Muscle layer of colon (tissue), 2 donors: Measurements from ENCODE around the gene STRN.
"Not testable (repeated sequence)": the region's sequence is repeated elsewhere in the genome, so short reads cannot be mapped to it uniquely, and the experiment has no call there.

ENCODE experiments used
- H3K27ac ChIP-seq: one replicate; pipeline ENCODE4 v1.7.0; 2013; ENCODE audit warnings: low read depth, mild to moderate bottlenecking, low read length, moderate library complexity
- H3K27me3 ChIP-seq, 2 donors: one replicate each; pipeline ENCODE4 v1.7.0; 2013; ENCODE audit warnings: low read length in 2 of 2, mild to moderate bottlenecking in 2 of 2; ENCODE audit not compliant: insufficient read depth in 2 of 2, control insufficient read depth in 1 of 2
- H3K36me3 ChIP-seq: one replicate; pipeline ENCODE4 v1.7.0; 2013; ENCODE audit warnings: mild to moderate bottlenecking, low read length; ENCODE audit not compliant: insufficient read depth
- H3K4me1 ChIP-seq: one replicate; pipeline ENCODE4 v1.7.0; 2013; ENCODE audit warnings: mild to moderate bottlenecking, low read length; ENCODE audit not compliant: insufficient read depth
- H3K4me3 ChIP-seq, 2 donors: one replicate each; pipeline ENCODE4 v1.7.0; 2013; ENCODE audit warnings: low read length in 2 of 2, low read depth in 1 of 2, mild to moderate bottlenecking in 1 of 2, moderate library complexity in 1 of 2
- H3K9ac ChIP-seq: one replicate; pipeline ENCODE4 v1.7.0; 2013; ENCODE audit warnings: low read length
- H3K9me3 ChIP-seq: one replicate; pipeline ENCODE4 v1.7.0; 2013; ENCODE audit warnings: mild to moderate bottlenecking, low read length
- donor health status: abdominal sarcoma.
- donor health status: Adenocarcinoma of cecum.

The STRN gene

DNA sequence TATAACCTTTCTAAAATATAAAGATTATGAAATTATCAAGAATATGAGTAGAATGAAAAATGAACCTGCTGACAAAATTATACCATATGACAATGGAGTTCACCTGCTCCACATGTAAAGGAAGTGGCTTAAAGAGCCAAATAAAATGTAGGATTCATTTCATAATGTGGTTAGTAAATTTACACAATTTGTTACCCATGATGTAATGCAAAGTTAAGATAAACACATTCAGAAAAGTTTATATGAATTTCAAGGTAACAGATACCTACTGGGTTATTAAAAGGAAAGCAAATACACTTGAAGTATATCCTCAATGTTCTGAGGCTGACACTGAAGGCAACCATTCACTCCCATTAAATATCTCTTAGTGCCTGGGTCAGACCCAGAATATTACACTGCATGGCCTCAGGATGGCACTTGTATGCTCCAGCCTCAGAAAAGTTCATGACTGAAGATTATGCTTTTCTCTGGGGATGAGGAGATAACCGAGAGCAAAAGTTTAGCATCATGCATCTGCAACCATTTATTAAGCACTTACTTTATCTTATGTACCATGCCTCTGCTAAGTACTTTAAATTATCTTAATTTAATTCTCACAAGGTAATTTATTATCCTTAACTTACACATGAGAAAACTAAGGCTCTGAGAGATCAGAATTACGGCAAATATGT is 6.2 kb downstream of the STRN start:
- Histone ChIP-seq H3K27ac (no peak overlapping the region), H3K4me3 (no peak overlapping the region), H3K9me3 (no peaks in the 10 kb centered on the region), H3K4me1 (peaks cover 12% of the 10 kb centered on the region), H3K27me3 (no peaks in the 10 kb centered on the region), H3K9ac (no peak overlapping the region), H3K36me3 (no peaks in the 10 kb centered on the region)

DNA sequence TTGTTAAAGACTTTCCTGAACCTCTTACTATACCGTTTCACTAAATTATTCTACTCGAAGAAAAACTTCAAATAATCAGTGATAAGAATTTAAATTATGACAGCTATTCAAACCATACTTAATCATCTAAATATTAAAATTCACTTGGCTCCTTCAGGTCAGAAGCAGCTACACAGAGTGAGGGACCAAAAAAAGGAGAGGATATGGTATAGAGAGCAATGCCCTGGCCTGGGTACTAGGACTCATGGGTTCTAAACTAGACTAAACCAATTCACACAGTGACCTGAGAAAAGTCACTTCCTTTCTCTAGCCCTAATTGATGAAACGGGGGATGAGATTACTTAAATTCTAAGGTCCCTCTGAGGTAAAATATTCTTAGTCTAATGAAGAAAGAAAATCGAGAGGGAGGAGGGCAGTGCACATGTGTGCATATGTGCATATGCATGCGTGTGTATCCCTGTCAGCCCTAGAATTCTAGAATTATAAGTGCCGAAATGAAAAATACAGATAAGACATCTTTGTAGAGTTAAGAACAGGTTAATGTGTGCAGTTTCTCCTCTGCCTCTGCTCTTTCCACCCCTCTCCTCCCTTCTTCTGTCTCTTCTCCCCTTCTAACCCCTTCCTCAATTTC is 11.2 kb downstream of the STRN start:
- Histone ChIP-seq H3K36me3 (no peaks in the 10 kb centered on the region), H3K27me3 (no peaks in the 10 kb centered on the region), H3K27ac (no peak overlapping the region), H3K9me3 (no peaks in the 10 kb centered on the region), H3K4me1 (no peaks in the 10 kb centered on the region), H3K9ac (no peak overlapping the region), H3K4me3 (no peak overlapping the region)

DNA sequence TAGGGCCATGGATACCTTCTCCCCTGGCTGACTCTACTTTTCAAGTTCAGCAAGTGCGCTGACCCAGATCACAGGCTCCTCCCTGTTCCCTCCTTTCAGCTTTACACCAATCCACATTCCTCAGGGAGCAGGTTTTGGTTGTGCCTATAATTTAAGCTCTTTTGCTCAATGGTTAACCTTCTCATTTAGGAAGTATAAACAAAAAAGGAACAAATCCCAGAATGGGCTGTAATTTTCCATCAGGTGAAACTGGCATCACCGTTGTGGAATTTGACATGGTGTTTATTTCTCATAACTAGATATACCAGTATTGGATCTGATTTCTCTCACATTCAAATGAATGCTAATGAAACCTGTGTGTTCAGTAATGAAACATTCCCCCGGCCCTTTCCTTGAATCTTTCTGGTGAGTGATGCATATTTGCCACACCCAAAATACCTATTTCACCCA is 13.6 kb downstream of the STRN start:
- no peak overlapping the region for H3K9ac ChIP-seq
- H3K4me1 ChIP-seq, result no peaks in the 10 kb centered on the region
- no peaks in the 10 kb centered on the region for H3K9me3 ChIP-seq
- no peaks in the 10 kb centered on the region for H3K27me3 ChIP-seq
- no peaks in the 10 kb centered on the region for H3K36me3 ChIP-seq
- no peak overlapping the region for H3K4me3 ChIP-seq
- H3K27ac ChIP-seq, result no peak overlapping the region

DNA sequence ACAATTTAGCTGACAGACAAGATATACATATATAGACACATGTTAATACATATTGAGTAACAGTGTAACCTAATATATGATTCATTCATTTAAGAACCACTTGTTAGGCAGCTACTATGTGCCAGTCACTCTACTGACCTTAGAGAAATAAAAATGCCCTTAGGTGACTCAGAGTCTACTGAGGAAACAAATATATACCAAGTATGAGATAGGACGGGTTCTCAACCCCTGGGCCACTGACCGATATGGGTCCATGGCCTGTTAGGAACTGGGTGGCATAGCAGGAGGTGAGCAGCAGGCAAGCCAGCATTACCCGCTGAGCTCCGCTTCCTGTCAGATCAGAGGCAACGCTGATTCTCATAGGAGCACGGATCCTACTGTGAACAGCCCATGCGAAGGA is 14.8 kb downstream of the STRN start:
- H3K4me1 ChIP-seq, result no peaks in the 10 kb centered on the region
- no peaks in the 10 kb centered on the region for H3K27me3 ChIP-seq
- H3K9me3 ChIP-seq, result no peaks in the 10 kb centered on the region
- H3K4me3 ChIP-seq, result no peak overlapping the region
- H3K9ac ChIP-seq, result no peak overlapping the region
- no peak overlapping the region for H3K27ac ChIP-seq
- no peaks in the 10 kb centered on the region for H3K36me3 ChIP-seq

DNA sequence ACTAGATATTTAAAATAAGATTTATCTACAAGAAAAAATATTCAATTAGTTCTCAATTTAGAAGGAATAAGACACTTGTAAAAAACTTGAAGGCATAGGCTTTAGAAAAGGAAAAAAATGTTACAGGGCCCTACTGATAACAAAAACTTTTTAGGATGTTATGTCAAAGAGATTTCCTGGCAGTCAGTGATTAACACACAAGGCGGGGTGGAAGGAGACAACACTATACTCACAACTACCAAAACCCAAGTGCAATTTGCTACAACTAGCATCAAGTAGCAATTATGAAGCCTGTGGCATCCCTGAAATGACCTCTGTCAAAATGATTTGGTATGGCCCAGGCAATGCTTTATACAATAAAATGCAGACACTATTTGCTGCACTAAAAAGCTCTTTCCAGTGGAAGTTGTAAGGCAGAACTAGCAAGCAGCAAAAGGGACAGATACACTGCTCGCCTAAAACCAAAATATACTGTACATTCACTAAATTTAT is 15.3 kb downstream of the STRN start:
- H3K9ac ChIP-seq, result no peak overlapping the region
- no peaks in the 10 kb centered on the region for H3K36me3 ChIP-seq
- H3K4me1 ChIP-seq, result no peaks in the 10 kb centered on the region
- no peak overlapping the region for H3K27ac ChIP-seq
- H3K27me3 ChIP-seq, result no peaks in the 10 kb centered on the region
- no peak overlapping the region for H3K4me3 ChIP-seq
- no peaks in the 10 kb centered on the region for H3K9me3 ChIP-seq

DNA sequence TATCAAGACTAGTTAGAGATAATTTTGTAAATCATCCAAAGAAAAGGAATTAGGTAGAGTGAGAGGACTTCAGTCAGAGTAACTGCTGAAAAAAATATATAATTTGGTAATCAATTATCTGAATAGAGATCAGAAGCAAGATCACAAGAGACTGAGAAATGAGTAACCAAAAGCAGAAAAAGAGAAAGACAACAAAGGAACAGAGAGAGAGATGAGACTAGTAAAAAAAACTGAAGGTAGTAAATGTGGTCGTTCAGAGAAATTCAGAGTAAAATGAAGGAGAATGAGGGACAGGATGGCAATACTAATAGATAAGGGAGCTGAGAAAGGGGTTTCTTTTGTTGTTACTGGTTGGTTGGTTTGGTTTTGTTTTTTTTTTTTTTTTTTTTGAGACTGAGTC is 16.5 kb downstream of the STRN start:
- Histone ChIP-seq H3K9me3 (no peaks in the 10 kb centered on the region), H3K27ac (no peak overlapping the region), H3K27me3 (no peaks in the 10 kb centered on the region), H3K36me3 (no peaks in the 10 kb centered on the region), H3K9ac (no peak overlapping the region), H3K4me3 (no peak overlapping the region), H3K4me1 (no peaks in the 10 kb centered on the region)

DNA sequence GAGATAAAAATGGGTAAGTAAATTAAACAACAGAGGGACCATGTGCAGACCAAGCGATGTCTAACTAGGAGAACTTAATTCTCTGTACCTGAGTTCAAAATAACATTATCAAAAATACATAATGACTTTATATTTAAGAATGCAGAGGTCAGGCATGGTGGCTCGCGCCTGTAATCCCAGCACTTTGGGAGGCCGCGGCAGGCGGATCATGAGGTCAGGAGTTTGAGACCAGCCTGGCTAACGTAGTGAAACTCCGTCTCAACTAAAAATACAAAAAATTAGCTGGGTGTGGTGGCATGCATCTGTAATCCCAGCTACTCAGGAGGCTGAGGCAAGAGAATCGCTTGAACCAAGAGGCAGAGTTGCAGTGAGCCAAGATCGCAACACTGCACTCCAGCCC is 21.1 kb downstream of the STRN start:
- not testable (repeated sequence) for H3K27me3 ChIP-seq, H3K9ac ChIP-seq, H3K4me1 ChIP-seq, H3K27ac ChIP-seq, H3K4me3 ChIP-seq, H3K36me3 ChIP-seq, H3K9me3 ChIP-seq

DNA sequence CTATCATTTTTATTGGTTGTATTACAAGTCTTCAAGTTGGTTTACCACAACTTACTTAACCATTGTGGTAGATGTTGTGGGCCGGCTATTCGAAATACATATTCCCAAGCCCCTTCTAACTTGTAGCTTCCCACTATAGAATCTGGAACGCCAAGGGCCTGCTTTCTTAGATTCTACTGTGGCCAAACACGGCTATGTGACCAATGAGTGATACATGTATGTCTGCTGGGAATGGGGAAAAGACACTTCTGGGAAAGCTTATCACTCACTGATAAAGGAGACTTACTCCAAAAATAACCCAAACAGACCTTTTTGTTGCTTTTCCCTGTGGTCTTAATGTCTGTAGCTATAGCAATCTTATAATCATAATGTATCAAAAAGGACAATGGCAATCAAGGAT is 24.5 kb downstream of the STRN start:
- Histone ChIP-seq H3K27ac (no peak overlapping the region), H3K4me3 (no peak overlapping the region), H3K9me3 (no peaks in the 10 kb centered on the region), H3K4me1 (no peaks in the 10 kb centered on the region), H3K9ac (no peak overlapping the region), H3K27me3 (no peaks in the 10 kb centered on the region), H3K36me3 (no peaks in the 10 kb centered on the region)

DNA sequence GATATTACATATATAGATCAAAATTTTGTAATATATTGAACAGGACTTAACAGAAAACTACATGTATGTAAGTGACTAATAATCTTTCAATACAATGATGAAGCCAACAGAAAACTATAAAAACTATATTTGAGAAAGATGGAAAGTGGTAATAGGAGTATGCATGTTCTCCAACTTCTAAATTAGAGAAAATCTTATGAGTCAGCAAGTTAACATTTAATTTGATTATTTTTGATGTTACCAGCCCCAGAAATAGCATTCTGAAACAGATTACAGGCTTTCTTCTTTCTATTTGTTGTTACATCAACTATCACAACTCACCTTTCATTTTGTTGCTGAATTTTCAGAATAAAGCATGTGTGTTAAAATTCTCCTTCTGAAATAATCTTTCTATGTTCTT is 29.8 kb downstream of the STRN start:
- H3K4me3 ChIP-seq, H3K4me1 ChIP-seq, H3K27me3 ChIP-seq, H3K9ac ChIP-seq, H3K36me3 ChIP-seq, H3K27ac ChIP-seq, H3K9me3 ChIP-seq: not testable (repeated sequence)

DNA sequence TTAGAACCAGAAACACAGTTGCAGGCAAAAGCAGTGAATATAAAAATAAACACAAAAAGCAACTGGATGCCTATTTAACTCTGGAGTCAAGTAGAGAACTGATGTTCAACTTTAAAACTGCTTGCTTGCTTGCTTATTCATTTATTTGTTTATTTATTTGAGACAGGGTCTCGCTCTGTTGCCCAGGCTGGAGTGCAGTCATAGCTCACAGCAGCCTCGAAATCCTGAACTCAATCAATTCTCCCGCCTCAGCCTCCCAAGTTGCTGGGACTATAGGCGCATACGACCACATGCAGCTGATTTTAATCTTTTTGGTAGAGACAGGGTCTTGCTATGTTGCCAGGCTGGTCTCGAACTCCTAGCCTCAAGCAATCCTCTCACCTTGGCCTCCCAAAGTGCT is 34.6 kb downstream of the STRN start:
- H3K9ac ChIP-seq, H3K4me1 ChIP-seq, H3K27ac ChIP-seq, H3K4me3 ChIP-seq, H3K9me3 ChIP-seq, H3K27me3 ChIP-seq, H3K36me3 ChIP-seq: not testable (repeated sequence)

DNA sequence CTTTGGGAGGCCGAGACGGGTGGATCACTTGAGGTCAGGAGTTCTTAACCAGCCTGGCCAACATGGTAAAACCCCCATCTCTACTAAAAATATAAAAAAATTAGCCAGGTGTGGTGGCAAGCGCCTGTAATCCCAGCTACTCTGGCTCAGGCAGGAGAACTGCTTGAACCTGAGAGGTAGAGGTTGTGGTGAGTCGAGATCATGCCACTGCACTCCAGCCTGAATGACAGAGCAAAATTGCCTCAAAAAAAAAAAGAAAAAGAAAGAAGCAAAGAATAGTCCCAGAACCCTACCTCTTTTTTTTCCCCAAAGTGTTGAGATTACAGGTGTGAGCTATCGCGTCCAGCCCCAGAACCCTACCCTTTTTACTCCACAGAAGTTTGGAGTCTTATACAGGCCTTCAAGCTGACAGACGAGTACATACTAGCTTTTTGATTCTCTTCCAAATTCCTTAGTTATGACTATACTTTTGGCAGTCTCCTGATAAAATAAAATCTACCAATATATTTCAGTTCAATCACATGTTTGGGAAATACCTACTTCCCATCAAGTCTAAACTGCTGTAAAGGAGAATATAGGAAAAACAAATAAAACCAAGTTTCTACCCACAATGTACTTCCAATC is 35.4 kb downstream of the STRN start:
- not testable (repeated sequence) for H3K4me1 ChIP-seq, H3K27me3 ChIP-seq, H3K9ac ChIP-seq, H3K4me3 ChIP-seq, H3K27ac ChIP-seq, H3K36me3 ChIP-seq, H3K9me3 ChIP-seq
